ES-I3 (cell line): ENCODE measurements around the gene SNRPA1.
"Not testable (repeated sequence)": the region's sequence is repeated elsewhere in the genome, so short reads cannot be mapped to it uniquely, and the experiment has no call there.

Source experiments
- H3K36me3 ChIP-seq: 2 replicates; pipeline ENCODE4 v1.6.1; 2013; ENCODE audit warnings: mild to moderate bottlenecking, low read length, control low read depth, moderate library complexity; ENCODE audit not compliant: insufficient read depth
- H3K4me1 ChIP-seq: 2 replicates; pipeline ENCODE4 v1.6.1; 2013; ENCODE audit warnings: mild to moderate bottlenecking, control low read depth, low read length; ENCODE audit not compliant: insufficient read depth
- H3K9ac ChIP-seq: 2 replicates; pipeline ENCODE4 v1.6.1; 2013; ENCODE audit warnings: low read depth, mild to moderate bottlenecking, low read length, moderate library complexity
- H3K9me3 ChIP-seq: 2 replicates; pipeline ENCODE4 v1.6.1; 2013; ENCODE audit warnings: mild to moderate bottlenecking, low read length, moderate library complexity; ENCODE audit not compliant: control insufficient read depth, insufficient read depth

The SNRPA1 gene

DNA sequence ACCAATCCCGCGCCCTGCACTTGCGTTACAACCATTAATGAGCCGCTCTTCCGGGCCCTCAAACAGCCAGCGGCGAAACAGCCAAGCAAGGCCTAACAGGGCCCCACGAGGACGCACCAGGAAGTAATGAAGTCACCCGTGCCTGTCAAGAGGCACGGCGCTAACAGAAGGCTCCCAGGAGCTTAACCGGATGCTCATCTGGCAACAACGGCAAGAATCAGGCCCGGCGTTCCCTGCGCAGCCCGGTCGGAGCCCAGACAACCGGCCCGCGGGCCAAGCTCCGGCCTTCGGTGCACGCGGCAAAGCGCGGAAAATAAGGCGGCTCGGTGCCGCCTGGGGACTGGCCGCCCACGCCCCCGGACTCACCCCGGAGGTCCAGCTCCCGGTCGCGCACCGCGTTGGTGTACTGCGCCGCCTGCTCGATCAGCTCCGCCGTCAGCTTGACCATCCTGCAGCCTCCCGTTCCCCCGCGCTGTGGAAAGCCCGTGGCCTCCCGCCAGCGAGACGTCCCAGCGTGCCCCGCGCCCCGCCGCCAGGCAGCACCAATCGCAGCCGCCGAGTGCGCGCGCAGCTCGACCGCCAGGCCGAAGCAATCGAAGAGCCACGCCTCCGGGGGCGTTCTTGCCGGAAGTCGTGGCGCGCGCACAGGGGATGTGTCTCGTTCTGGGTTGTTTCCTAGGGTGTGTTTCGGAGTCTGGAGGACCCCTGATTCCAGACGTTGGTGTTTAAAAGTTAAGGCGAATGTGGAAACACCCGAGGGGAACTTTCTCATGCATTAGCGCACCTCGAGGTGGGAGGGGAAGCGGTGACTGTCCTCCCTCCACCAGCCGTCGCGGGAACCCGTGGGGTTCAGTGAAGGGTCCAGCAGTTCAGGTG, at the start of gene SNRPA1:
SNRPA1 (minus strand) TSS at position 518 of the 876 bp plus-strand sequence; CDS start at position 448, 70 bp downstream.
- Histone ChIP-seq H3K36me3 (no peaks in the 10 kb centered on the region), H3K9ac (peak within 1 kb of the TSS; percentile 93), H3K4me1 (peaks cover 5% of the 10 kb centered on the region), H3K9me3 (no peaks in the 10 kb centered on the region)

DNA sequence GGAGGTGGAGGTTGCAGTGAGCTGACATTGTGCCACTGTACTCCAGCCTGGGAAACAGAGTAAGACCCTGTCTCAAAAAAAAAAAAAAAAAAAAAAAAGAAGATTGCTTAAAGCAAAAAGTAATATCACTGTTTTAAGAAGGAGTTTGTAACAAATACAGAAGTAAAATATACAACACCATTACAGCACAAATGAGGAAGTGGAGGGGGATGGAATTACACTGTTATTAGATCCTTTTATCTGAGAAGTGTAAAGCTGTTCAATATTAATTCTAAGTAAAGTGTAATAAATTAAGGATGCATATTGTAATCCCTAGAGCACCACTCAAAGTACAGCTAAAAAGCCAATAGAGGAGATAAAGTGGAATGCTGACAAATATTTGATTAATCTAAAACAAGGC, 47.0 kb upstream of the SNRPA1 start:
- Histone ChIP-seq H3K36me3 (no peaks in the 10 kb centered on the region), H3K4me1 (no peaks in the 10 kb centered on the region), H3K9me3 (no peaks in the 10 kb centered on the region), H3K9ac (no peak overlapping the region)

DNA sequence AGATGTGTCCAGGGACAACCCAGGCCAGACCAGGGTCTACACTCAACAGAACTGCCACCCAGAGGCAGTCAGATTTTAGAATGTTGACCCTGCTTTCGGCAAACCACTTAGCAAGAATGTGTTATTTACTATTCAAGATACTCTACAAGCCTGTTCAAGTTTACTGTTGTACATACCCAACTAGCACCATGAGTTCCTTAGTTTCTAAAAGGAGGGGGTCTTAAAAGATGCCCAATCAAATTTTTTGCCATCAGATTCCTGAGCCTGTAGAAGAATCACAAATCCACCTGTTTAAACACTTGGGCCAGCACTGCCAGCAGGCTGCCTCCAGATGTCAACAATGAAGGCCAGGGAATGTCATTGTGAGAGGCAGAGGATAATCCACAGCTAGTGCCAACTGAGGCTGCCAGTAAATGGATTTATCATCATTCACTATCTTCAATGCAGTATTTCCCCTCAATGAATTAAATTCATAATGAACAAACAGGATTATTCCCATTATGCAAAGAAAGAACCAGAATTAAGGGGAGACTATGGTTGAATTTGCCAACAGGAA, 43.5 kb upstream of the SNRPA1 start:
- Histone ChIP-seq H3K36me3 (no peaks in the 10 kb centered on the region), H3K4me1 (no peaks in the 10 kb centered on the region), H3K9ac (no peak overlapping the region), H3K9me3 (peaks cover 7% of the 10 kb centered on the region; the same call in 1 of the 2 replicates)

DNA sequence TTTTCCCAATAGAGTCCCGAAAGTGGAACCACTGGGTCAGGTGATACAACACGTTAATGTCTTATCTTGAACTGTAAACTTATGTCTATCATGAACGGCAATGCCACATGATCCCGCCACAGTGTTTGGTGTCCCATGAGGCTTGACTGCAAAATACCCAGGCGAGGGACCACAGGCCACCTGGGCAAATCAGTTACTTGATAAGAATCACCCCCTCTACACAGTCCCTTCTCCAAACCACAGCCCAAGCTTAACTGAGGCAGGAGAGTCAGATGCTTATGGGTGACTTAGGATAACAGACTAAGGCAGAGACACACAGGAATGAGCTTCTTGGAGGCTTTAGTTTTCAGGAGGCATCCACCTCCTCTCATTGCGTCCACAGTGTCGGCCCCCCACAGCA, 42.9 kb upstream of the SNRPA1 start:
- Histone ChIP-seq H3K9me3 (peaks cover 7% of the 10 kb centered on the region; the same call in 1 of the 2 replicates), H3K4me1 (no peaks in the 10 kb centered on the region), H3K9ac (no peak overlapping the region), H3K36me3 (no peaks in the 10 kb centered on the region)

GRCh38 chr15:101333907-101334789, 39.1 kb upstream of the SNRPA1 start:
- H3K36me3 ChIP-seq, H3K9ac ChIP-seq, H3K4me1 ChIP-seq, H3K9me3 ChIP-seq: not testable (repeated sequence)

GRCh38 chr15:101332061-101332467, 37.0 kb upstream of the SNRPA1 start:
- Histone ChIP-seq H3K9ac (no peak overlapping the region), H3K9me3 (peaks cover 7% of the 10 kb centered on the region; the same call in 1 of the 2 replicates), H3K4me1 (no peaks in the 10 kb centered on the region), H3K36me3 (no peaks in the 10 kb centered on the region)

DNA sequence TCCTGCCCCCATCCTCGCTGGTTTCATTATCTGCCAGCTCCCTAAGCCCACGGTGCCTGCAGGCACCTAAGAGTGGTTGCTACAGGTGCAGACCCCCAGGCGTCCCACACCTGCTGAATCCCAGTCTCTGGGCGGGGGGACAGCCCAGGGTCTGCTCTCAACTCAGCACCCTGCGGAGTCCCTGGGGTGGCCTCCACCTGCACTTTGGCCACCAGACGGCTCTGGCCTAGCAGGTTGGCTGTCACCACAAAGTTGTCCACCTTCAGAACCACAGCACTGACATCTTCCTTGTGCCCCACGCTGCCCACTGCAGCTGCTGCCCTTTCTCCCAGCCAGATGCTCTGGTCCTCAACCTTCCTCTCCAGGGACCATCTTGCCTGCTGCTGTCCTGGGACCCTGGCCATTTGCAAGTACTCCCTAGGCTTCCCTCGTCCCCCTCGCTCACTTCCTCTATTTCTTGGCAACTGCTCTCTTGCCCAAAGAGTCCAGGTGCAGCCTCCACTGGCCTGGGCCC, 34.9 kb upstream of the SNRPA1 start:
- Histone ChIP-seq H3K4me1 (no peaks in the 10 kb centered on the region), H3K9ac (no peak overlapping the region), H3K9me3 (peaks cover 6% of the 10 kb centered on the region; the same call in 1 of the 2 replicates), H3K36me3 (no peaks in the 10 kb centered on the region)

- Histone ChIP-seq H3K36me3 (no peaks in the 10 kb centered on the region), H3K9ac (no peak overlapping the region), H3K4me1 (no peaks in the 10 kb centered on the region), H3K9me3 (peaks cover under 1% of the 10 kb centered on the region; the same call in 1 of the 2 replicates)
Observed at GRCh38 chr15:101329309-101329863, 34.3 kb upstream of the SNRPA1 start.

DNA sequence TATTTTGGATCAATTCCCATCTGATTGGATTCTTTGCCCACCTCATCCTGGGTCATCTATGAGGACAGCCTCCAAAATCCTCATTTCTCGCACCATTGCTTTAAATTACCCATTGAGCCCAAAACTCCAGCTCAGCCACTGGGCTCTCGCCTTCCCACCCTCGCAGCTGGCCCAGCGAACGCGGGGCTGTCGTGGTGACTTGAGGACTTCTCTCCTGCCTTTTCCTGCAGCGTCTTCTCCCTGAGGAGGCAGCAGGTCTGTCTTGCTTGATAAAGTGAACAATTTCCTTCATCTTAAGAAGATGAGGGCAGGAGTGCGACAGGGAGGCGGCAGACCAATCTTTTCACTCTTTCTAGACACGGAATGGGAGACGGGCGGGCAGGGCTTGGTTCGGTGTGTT, 33.0 kb upstream of the SNRPA1 start:
- Histone ChIP-seq H3K36me3 (no peaks in the 10 kb centered on the region), H3K9ac (no peak overlapping the region), H3K4me1 (no peaks in the 10 kb centered on the region), H3K9me3 (no peaks in the 10 kb centered on the region)

DNA sequence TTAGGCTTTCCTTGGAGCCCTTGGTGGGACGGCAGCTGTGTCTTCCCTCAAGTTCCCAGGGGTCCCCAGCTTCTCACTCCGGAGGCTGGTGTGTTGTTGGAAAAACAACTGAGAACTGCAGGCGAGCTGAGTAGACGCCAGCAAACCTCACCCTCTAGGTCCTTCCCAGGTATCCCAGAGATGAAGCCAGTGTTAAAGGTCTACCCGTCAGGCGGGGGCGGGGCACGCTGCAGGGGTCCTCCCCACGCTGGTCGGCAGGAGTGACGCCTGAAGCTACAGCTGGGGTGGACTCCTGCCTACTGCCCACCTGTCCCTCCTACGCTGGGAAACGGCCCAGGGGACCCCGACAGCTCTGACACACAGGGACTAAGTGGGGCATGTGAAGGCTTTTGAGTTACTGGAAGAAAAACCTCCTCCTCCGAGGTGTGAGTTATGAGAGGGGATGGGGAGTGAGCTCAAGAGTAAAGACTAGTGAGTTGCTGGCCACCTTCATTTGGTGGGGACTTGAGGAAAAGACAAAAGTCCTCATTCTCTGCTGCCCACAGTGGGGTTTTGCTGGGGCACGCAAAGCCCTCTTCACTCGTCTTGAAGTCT, 32.2 kb upstream of the SNRPA1 start:
- H3K36me3 ChIP-seq: no peaks in the 10 kb centered on the region
- H3K9me3 ChIP-seq: no peaks in the 10 kb centered on the region
- H3K9ac ChIP-seq: no peak overlapping the region
- H3K4me1 ChIP-seq: no peaks in the 10 kb centered on the region

DNA sequence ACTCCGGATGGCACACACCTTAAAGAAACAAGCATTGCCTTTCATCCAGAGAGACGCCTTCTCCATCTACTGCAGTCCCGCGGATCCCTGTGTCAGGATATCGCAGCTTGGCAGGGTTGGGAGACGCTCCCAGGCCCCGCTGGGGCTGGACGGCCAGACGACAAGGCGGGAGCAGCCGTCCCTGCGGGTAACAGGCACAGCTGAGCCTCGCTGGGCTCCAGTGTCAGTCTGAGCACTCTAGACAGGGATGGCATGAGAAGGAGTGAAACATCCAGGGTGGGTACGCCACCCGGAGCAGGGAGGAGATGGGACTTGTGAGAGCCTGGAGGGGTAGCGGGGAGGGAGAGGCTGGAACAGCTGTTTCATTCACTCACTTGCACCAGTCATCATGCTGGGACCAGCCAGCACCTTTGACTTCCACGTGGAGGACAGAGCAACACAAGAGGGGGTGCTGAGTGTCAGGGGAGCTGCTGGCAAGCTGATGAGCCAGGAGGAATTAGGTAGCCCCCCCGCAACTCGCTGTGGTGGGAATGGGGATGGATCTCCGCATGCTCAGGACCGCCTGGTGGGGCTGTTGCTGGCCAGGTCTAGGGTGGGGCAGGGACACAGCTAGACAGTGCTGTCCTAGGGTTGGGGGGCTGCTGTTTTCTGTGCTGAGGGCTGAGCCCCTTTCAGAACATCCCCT, 31.6 kb upstream of the SNRPA1 start:
- Histone ChIP-seq H3K4me1 (no peaks in the 10 kb centered on the region), H3K36me3 (no peaks in the 10 kb centered on the region), H3K9ac (no peak overlapping the region), H3K9me3 (no peaks in the 10 kb centered on the region)

- Histone ChIP-seq H3K36me3 (no peaks in the 10 kb centered on the region), H3K9ac (no peak overlapping the region), H3K9me3 (no peaks in the 10 kb centered on the region), H3K4me1 (no peaks in the 10 kb centered on the region)
Observed at GRCh38 chr15:101326026-101326315, 30.9 kb upstream of the SNRPA1 start.

DNA sequence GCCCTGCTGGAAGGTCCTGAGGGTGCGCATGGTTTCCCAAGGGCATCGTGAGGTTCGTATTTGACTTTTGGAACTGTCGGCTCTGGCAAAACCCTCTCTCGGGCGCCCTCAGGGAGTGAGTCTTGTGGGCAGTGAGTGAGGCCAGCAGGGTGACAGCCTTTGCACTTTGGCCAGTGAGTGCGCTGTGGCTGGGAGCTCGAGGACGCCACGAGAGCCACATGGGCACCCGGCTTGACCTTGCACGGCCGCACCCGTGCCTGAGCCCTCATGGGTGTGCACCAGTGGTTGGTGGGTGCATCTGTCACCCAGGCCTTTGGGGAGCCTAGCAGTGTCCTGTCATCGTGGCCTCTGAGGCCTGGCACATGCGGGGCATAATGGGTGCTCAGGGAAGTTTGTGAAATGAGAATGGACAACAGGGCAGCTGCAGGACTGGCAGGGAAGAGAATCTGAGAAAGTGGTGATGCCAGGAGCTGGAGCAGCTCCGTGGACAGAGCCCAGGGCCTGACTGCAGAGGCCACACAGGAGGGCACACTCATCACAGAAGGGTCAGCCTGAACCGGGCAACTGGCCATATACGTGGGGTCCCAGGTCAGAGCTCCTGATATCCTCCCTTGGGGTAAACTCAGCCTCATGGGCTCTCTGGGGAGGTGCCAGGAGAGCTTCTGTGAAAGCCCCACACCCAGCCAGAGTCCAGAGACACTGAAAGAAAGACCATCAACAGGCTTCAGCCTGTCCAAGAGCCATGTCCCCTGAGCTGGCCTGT, 30.4 kb upstream of the SNRPA1 start:
- H3K9ac ChIP-seq: no peak overlapping the region

More for the DNA sequence above, 30.4 kb upstream of the SNRPA1 start:
- no peaks in the 10 kb centered on the region for H3K9me3 ChIP-seq
- H3K4me1 ChIP-seq: no peaks in the 10 kb centered on the region
- no peaks in the 10 kb centered on the region for H3K36me3 ChIP-seq
